ENCODE results near the gene KCNQ5. TPM values are rescaled to one million over a fixed set of nuclear protein-coding genes. Genes with fewer than 3 reads are reported as not detected.

The KCNQ5 gene
- polyA plus RNA-seq, 3 donors, result not detected

GRCh38 chr6:73200735-73201134, 578.9 kb downstream of the KCNQ5 start:
- TF ChIP-seq CTCF (IDR thresholded peaks at IDR 0.05), result no peak
- H3K4me3 Mint-ChIP-seq, result no peak overlapping the region
- H3K27me3 Mint-ChIP-seq (ENCODE audit: low read depth in 3 of 3), result no peaks in the 10 kb centered on the region
- Histone ChIP-seq H3K27ac (ENCODE audit: low read depth in 1 of 2, low read length in 2 of 2) (no peak overlapping the region), H3K9me3 (replicated peaks in 1 of 2; ENCODE audit: control insufficient read depth in 1 of 2, insufficient read depth in 1 of 2, low read length in 2 of 2) (no peaks in the 10 kb centered on the region), H3K36me3 (replicated peaks in 1 of 2; ENCODE audit: control insufficient read depth in 1 of 2, insufficient read depth in 2 of 2, low read length in 2 of 2) (no peaks in the 10 kb centered on the region), H3K4me3 (replicated peaks in 1 of 3; ENCODE audit: low read depth in 2 of 3, low read length in 3 of 3) (no peak overlapping the region), H2AFZ (ENCODE audit: insufficient read depth, low read depth, low read length, poor library complexity, severe bottlenecking) (no peak overlapping the region), H3K4me1 (ENCODE audit: control insufficient read depth in 1 of 2, insufficient read depth in 2 of 2, low read length in 2 of 2) (no peaks in the 10 kb centered on the region), H3K4me2 (replicated peaks; ENCODE audit: extremely low read depth, low read length, poor library complexity, severe bottlenecking) (no peak overlapping the region), H3K27me3 (ENCODE audit: control insufficient read depth in 2 of 2, insufficient read depth in 2 of 2, low read length in 2 of 2) (no peaks in the 10 kb centered on the region), H4K20me1 (ENCODE audit: insufficient read depth, low read length) (no peaks in the 10 kb centered on the region), H3K79me2 (ENCODE audit: insufficient read depth, low read length) (no peaks in the 10 kb centered on the region), H3K9ac (ENCODE audit: insufficient read depth, low read length, poor library complexity, severe bottlenecking) (no peak overlapping the region)
- DNase-seq, result no peak
- WGBS (ENCODE audit: insufficient coverage), result 73% methylated on average over 4 of the region's 4 CpGs
- intact Hi-C loops (cut with micrococcal nuclease), result no loop called here
- H3K9me3 Mint-ChIP-seq, result peaks cover 0 to 2% (median 1%) of the 10 kb centered on the region in 7 donors
- no peaks in the 10 kb centered on the region for H3K4me1 Mint-ChIP-seq
- peaks cover 0 to 2% of the 10 kb centered on the region in 2 donors for H3K36me3 Mint-ChIP-seq
- H3K27ac Mint-ChIP-seq, result peak overlapping the region in 2 of 7 donors; percentile 3 to 65

- no peaks in the 10 kb centered on the region for H3K4me1 Mint-ChIP-seq
- H3K9me3 ChIP-seq (replicated peaks in 1 of 2; ENCODE audit: control insufficient read depth in 1 of 2, insufficient read depth in 1 of 2, low read length in 2 of 2), result no peaks in the 10 kb centered on the region
- peaks cover 1 to 9% (median 6%) of the 10 kb centered on the region in 7 donors for H3K9me3 Mint-ChIP-seq
- H3K27me3 ChIP-seq (ENCODE audit: control insufficient read depth in 2 of 2, insufficient read depth in 2 of 2, low read length in 2 of 2), result no peaks in the 10 kb centered on the region
- no peak overlapping the region for H3K4me3 ChIP-seq (replicated peaks in 1 of 3; ENCODE audit: low read depth in 2 of 3, low read length in 3 of 3)
- TF ChIP-seq CTCF (IDR thresholded peaks at IDR 0.05), result no peak
- no peak overlapping the region for H2AFZ ChIP-seq (ENCODE audit: insufficient read depth, low read depth, low read length, poor library complexity, severe bottlenecking)
- H3K27me3 Mint-ChIP-seq (ENCODE audit: low read depth in 3 of 3), result peaks cover 0 to 2% (median 0%) of the 10 kb centered on the region in 3 donors
- H4K20me1 ChIP-seq (ENCODE audit: insufficient read depth, low read length), result no peaks in the 10 kb centered on the region
- H3K4me1 ChIP-seq (ENCODE audit: control insufficient read depth in 1 of 2, insufficient read depth in 2 of 2, low read length in 2 of 2), result no peaks in the 10 kb centered on the region
- no peak for DNase-seq
- intact Hi-C loops (cut with micrococcal nuclease), result no loop called here
- no peak overlapping the region for H3K4me2 ChIP-seq (replicated peaks; ENCODE audit: extremely low read depth, low read length, poor library complexity, severe bottlenecking)
- no peaks in the 10 kb centered on the region for H3K36me3 Mint-ChIP-seq
- no peak overlapping the region for H3K4me3 Mint-ChIP-seq
- H3K79me2 ChIP-seq (ENCODE audit: insufficient read depth, low read length), result no peaks in the 10 kb centered on the region
- H3K27ac Mint-ChIP-seq, result no peak overlapping the region
- H3K9ac ChIP-seq (ENCODE audit: insufficient read depth, low read length, poor library complexity, severe bottlenecking), result no peak overlapping the region
- no peak overlapping the region for H3K27ac ChIP-seq (ENCODE audit: low read depth in 1 of 2, low read length in 2 of 2)
- no CpG with 5 or more reads among the region's 1 CpG for WGBS (ENCODE audit: insufficient coverage)
- no peaks in the 10 kb centered on the region for H3K36me3 ChIP-seq (replicated peaks in 1 of 2; ENCODE audit: control insufficient read depth in 1 of 2, insufficient read depth in 2 of 2, low read length in 2 of 2)
Measured at GRCh38 chr6:73203098-73203497, 581.2 kb downstream of the KCNQ5 start.

All from CD14-positive monocyte (primary cell).